Stimulated activated effector memory CD8-positive, alpha-beta T cell treated with anti-CD3 and anti-CD28 coated beads, Interleukin-12 subunit alpha, Interleukin-12 subunit beta, amount 100 ng/mL, for 72 hours (primary cell): Measurements from ENCODE around the gene EOMES.
A peak's percentile ranks its signal among the peaks of the same experiment; 100 is the strongest.

ENCODE experiments used
- ATAC-seq: fragments of 150-1000 bp; cut with Tn5 transposase; 2 replicates; pipeline ENCODE4 v1.10.0; 2021
- DNase-seq, 2 donors: peaks; one replicate each; pipeline ENCODE4 v3.0.0; 2021 to 2022; ENCODE audit warnings: low spot score in 2 of 2
- H3K27ac Mint-ChIP-seq: one replicate; pipeline ENCODE4 v1.8.0; 2022; ENCODE audit warnings: mild to moderate bottlenecking, mixed read lengths
- H3K36me3 Mint-ChIP-seq: one replicate; pipeline ENCODE4 v1.8.0; 2022; ENCODE audit warnings: mild to moderate bottlenecking, mixed read lengths
- H3K4me1 Mint-ChIP-seq: one replicate; pipeline ENCODE4 v1.8.0; 2022; ENCODE audit warnings: mixed read lengths
- H3K4me3 Mint-ChIP-seq: one replicate; pipeline ENCODE4 v1.8.0; 2022; ENCODE audit warnings: mild to moderate bottlenecking, mixed read lengths
- H3K9me3 Mint-ChIP-seq: one replicate; pipeline ENCODE4 v1.8.0; 2022; ENCODE audit warnings: mixed read lengths

The EOMES gene

GRCh38 chr3:27713435-27714145 is 8.5 kb downstream of the EOMES start:
- peaks cover 65% of the 10 kb centered on the region for H3K36me3 Mint-ChIP-seq
- DNase-seq (peak in 1 of 2 donors; percentile 63), ATAC-seq (no peak)
- H3K4me1 Mint-ChIP-seq: peaks cover 51% of the 10 kb centered on the region
- peak overlapping the region; percentile 98 for H3K27ac Mint-ChIP-seq
- H3K9me3 Mint-ChIP-seq: no peaks in the 10 kb centered on the region
- peak overlapping the region; percentile 95 for H3K4me3 Mint-ChIP-seq

- no peak for ATAC-seq
- Mint-ChIP-seq H3K36me3 (peaks cover 60% of the 10 kb centered on the region), H3K27ac (peak overlapping the region; percentile 98), H3K9me3 (no peaks in the 10 kb centered on the region), H3K4me1 (peaks cover 48% of the 10 kb centered on the region), H3K4me3 (peak overlapping the region; percentile 95)
- no peak for DNase-seq
These were observed 9.1 kb downstream of the EOMES start for GRCh38 chr3:27713078-27713423.

GRCh38 chr3:27712136-27713077 is 9.7 kb downstream of the EOMES start:
- peaks cover 53% of the 10 kb centered on the region for H3K36me3 Mint-ChIP-seq
- H3K27ac Mint-ChIP-seq: peak overlapping the region; percentile 98
- DNase-seq (peak; percentile 72 to 88), ATAC-seq (peak; percentile 91)
- peaks cover 46% of the 10 kb centered on the region for H3K4me1 Mint-ChIP-seq
- H3K9me3 Mint-ChIP-seq: no peaks in the 10 kb centered on the region
- H3K4me3 Mint-ChIP-seq: peak overlapping the region; percentile 95

- Mint-ChIP-seq H3K27ac (no peak overlapping the region), H3K4me3 (no peak overlapping the region)
- ATAC-seq: no peak
These were observed 13.9 kb downstream of the EOMES start for GRCh38 chr3:27708250-27708649.

GRCh38 chr3:27699067-27699466 is 23.1 kb downstream of the EOMES start:
- no peaks in the 10 kb centered on the region for H3K36me3 Mint-ChIP-seq
- H3K4me1 Mint-ChIP-seq: no peaks in the 10 kb centered on the region
- peaks cover 5% of the 10 kb centered on the region for H3K9me3 Mint-ChIP-seq
- no peak overlapping the region for H3K27ac Mint-ChIP-seq
- ATAC-seq (no peak), DNase-seq (no peak)
- H3K4me3 Mint-ChIP-seq: no peak overlapping the region

More at GRCh38 chr3:27708250-27708649, 13.9 kb downstream of the EOMES start:
- no peak for DNase-seq
- H3K9me3 Mint-ChIP-seq: no peaks in the 10 kb centered on the region
- H3K36me3 Mint-ChIP-seq: peaks cover 13% of the 10 kb centered on the region
- H3K4me1 Mint-ChIP-seq: peaks cover 9% of the 10 kb centered on the region

- ATAC-seq: peak; percentile 65
- H3K4me1 Mint-ChIP-seq: no peaks in the 10 kb centered on the region
- no peak for DNase-seq
- no peaks in the 10 kb centered on the region for H3K36me3 Mint-ChIP-seq
- H3K4me3 Mint-ChIP-seq: no peak overlapping the region
- peaks cover 5% of the 10 kb centered on the region for H3K9me3 Mint-ChIP-seq
- no peak overlapping the region for H3K27ac Mint-ChIP-seq
These were observed 25.2 kb downstream of the EOMES start for GRCh38 chr3:27696906-27697305.

- no peak for ATAC-seq
- Mint-ChIP-seq H3K36me3 (no peaks in the 10 kb centered on the region), H3K9me3 (peaks cover 13% of the 10 kb centered on the region), H3K4me1 (no peaks in the 10 kb centered on the region), H3K4me3 (no peak overlapping the region), H3K27ac (no peak overlapping the region)
- no peak for DNase-seq
These were observed 26.5 kb downstream of the EOMES start for GRCh38 chr3:27695636-27696035.

GRCh38 chr3:27688053-27688452 is 34.1 kb downstream of the EOMES start:
- H3K4me3 Mint-ChIP-seq: no peak overlapping the region
- peaks cover 16% of the 10 kb centered on the region for H3K9me3 Mint-ChIP-seq
- H3K27ac Mint-ChIP-seq: no peak overlapping the region
- H3K4me1 Mint-ChIP-seq: no peaks in the 10 kb centered on the region
- no peak for ATAC-seq
- no peak for DNase-seq
- H3K36me3 Mint-ChIP-seq: no peaks in the 10 kb centered on the region

GRCh38 chr3:27686642-27687041 is 35.5 kb downstream of the EOMES start:
- Mint-ChIP-seq H3K27ac (no peak overlapping the region), H3K4me1 (no peaks in the 10 kb centered on the region), H3K4me3 (no peak overlapping the region), H3K9me3 (peaks cover 14% of the 10 kb centered on the region), H3K36me3 (no peaks in the 10 kb centered on the region)
- DNase-seq (no peak), ATAC-seq (no peak)

GRCh38 chr3:27685474-27685873 is 36.6 kb downstream of the EOMES start:
- Mint-ChIP-seq H3K9me3 (peaks cover 6% of the 10 kb centered on the region), H3K4me3 (no peak overlapping the region), H3K27ac (no peak overlapping the region), H3K4me1 (peaks cover 10% of the 10 kb centered on the region), H3K36me3 (no peaks in the 10 kb centered on the region)
- ATAC-seq (no peak), DNase-seq (no peak)

- Mint-ChIP-seq H3K36me3 (no peaks in the 10 kb centered on the region), H3K4me3 (no peak overlapping the region), H3K9me3 (no peaks in the 10 kb centered on the region), H3K4me1 (peaks cover 10% of the 10 kb centered on the region), H3K27ac (no peak overlapping the region)
- DNase-seq (no peak), ATAC-seq (no peak)
These were observed 37.8 kb downstream of the EOMES start for GRCh38 chr3:27684302-27684701.

GRCh38 chr3:27681249-27681748 is 40.8 kb downstream of the EOMES start:
- H3K36me3 Mint-ChIP-seq: no peaks in the 10 kb centered on the region
- H3K4me3 Mint-ChIP-seq: peak overlapping the region; percentile 46
- peak overlapping the region; percentile 88 for H3K27ac Mint-ChIP-seq
- DNase-seq: peak in 1 of 2 donors; percentile 58
- ATAC-seq: peak; percentile 88
- no peaks in the 10 kb centered on the region for H3K9me3 Mint-ChIP-seq
- H3K4me1 Mint-ChIP-seq: peaks cover 10% of the 10 kb centered on the region

GRCh38 chr3:27680517-27681246 is 41.4 kb downstream of the EOMES start:
- Mint-ChIP-seq H3K4me1 (peaks cover 10% of the 10 kb centered on the region), H3K36me3 (no peaks in the 10 kb centered on the region), H3K9me3 (no peaks in the 10 kb centered on the region), H3K27ac (peak overlapping the region; percentile 88), H3K4me3 (peak overlapping the region; percentile 46)
- DNase-seq (peak in 1 of 2 donors; percentile 54), ATAC-seq (no peak)

- Mint-ChIP-seq H3K36me3 (no peaks in the 10 kb centered on the region), H3K27ac (peak overlapping the region; percentile 33), H3K9me3 (no peaks in the 10 kb centered on the region), H3K4me3 (no peak overlapping the region), H3K4me1 (peaks cover 10% of the 10 kb centered on the region)
- no peak for ATAC-seq
- DNase-seq: no peak
These were observed 42.4 kb downstream of the EOMES start for GRCh38 chr3:27679691-27680090.

GRCh38 chr3:27678234-27678633 is 43.9 kb downstream of the EOMES start:
- H3K4me1 Mint-ChIP-seq: peaks cover 10% of the 10 kb centered on the region
- no peak overlapping the region for H3K4me3 Mint-ChIP-seq
- ATAC-seq (peak; percentile 47), DNase-seq (no peak)
- no peak overlapping the region for H3K27ac Mint-ChIP-seq
- no peaks in the 10 kb centered on the region for H3K9me3 Mint-ChIP-seq
- no peaks in the 10 kb centered on the region for H3K36me3 Mint-ChIP-seq
